KBM-7 (cell line): Measurements from ENCODE around the gene YIPF2.

ENCODE experiments used
- DNase-seq: peaks from one replicate; pipeline ENCODE4 v3.0.0-alpha.2; 2015
- in situ Hi-C: fragments of 300-500 bp; cut with MboI; formaldehyde crosslinking; loops from 2 replicates; pipeline ENCODE4 v1.14.3; 2020; ENCODE audit warnings: low sequenced_read_pairs, low pct_unique_long_range_greater_than_20kb, mixed read lengths

Gene YIPF2

GRCh38 chr19:10915130-10916091 lies 13.0 kb downstream of the YIPF2 start:
- in situ Hi-C loops = no loop called here

GRCh38 chr19:10913716-10914340 lies 14.6 kb downstream of the YIPF2 start:
- in situ Hi-C loops = no loop called here
- no peak for DNase-seq

More at GRCh38 chr19:10915130-10916091, 13.0 kb downstream of the YIPF2 start:
- no peak for DNase-seq

DNA sequence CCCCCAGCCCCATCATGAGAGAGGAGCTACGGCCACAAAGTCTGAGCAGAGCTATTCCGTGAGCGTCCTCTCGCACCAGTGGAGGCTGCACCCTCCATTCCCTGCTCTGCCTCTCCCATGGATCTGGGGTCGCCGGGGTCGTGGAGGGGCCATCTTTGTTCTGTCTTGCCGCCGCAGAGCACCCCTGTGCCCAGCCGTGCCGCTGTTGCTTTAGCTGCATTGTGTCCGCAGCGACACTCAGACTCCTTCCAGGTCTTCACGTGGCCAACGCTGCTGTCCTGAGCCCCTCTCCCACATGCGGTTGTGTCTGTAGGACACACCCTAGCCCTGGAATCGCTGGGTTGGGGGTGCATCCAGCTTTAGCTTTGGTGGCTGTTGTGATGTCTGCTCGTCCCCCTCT lies 15.8 kb downstream of the YIPF2 start:
- DNase-seq = no peak
- in situ Hi-C loops = no loop called here

DNA sequence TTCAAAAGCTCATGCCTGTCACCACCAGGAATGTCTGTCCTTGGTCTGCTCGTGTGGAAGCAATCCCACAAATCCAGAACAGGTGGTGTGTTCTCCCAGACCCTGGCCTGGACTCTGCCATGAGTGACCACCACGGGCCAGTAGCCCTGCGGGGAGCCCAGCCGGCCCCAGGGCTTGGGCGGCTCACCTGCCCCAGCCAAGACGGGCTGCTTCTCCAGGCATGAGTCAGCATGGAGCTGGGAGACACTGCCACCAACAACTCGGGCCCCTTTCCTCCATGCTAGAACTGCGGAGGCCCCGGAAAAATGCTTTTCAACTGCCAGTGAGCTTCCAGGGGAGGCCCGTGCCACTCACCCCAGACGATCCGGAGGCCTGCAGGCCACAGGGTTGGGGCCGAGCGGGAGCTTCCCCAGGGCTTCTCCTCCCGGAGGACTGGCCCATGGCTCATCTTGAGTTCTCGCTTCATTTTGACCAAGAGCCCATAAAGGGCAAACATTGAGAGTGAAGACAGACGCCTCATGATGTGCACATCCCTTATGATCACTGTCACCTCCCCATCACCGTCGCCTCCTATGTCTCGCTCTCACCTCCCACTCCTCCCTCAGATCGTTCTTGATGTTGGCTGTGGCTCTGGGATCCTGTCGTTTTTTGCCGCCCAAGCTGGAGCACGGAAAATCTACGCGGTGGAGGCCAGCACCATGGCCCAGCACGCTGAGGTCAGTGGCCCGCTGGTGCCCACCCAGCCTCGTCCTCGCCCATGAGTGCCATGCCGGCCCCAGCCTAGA lies 16.7 kb downstream of the YIPF2 start:
- no peak for DNase-seq
- in situ Hi-C loops = no loop called here

DNA sequence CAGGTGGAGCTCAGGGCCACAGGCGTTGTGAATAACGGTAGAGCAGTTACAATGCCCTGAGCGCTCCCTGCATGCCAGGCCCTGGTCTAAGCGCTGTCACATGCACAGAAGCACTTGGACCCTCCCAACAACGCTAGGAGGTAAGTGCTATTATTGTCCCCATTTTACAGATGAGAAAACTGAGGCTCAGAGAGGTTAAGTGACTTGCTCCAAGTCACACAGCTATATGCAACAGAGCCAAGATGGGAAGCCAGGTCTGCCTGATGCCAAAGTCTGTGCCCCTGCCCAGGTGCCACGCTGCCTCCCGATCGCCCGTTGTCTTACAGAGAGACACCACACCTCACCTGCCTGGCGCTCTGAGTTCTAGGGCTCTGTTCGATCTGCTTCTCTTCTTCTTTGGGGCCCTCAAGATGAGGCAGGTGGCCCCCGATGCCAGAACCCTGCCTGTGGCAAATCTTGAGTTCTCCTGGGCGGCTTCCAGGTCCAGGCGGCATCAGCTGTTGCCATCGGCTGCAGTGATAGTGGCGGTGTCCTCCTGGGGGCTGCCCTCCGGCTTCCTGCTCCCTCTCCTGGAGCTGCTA lies 20.0 kb downstream of the YIPF2 start:
- no peak for DNase-seq
- in situ Hi-C loops = no loop called here

- in situ Hi-C loops = no loop called here
- no peak for DNase-seq
These were observed 20.5 kb downstream of the YIPF2 start for GRCh38 chr19:10907925-10908324.

GRCh38 chr19:10899151-10899653 lies 29.2 kb downstream of the YIPF2 start:
- in situ Hi-C loops = no loop called here
- no peak for DNase-seq

- in situ Hi-C loops = no loop called here
- no peak for DNase-seq
These were observed 29.8 kb downstream of the YIPF2 start for GRCh38 chr19:10898633-10899032.

DNA sequence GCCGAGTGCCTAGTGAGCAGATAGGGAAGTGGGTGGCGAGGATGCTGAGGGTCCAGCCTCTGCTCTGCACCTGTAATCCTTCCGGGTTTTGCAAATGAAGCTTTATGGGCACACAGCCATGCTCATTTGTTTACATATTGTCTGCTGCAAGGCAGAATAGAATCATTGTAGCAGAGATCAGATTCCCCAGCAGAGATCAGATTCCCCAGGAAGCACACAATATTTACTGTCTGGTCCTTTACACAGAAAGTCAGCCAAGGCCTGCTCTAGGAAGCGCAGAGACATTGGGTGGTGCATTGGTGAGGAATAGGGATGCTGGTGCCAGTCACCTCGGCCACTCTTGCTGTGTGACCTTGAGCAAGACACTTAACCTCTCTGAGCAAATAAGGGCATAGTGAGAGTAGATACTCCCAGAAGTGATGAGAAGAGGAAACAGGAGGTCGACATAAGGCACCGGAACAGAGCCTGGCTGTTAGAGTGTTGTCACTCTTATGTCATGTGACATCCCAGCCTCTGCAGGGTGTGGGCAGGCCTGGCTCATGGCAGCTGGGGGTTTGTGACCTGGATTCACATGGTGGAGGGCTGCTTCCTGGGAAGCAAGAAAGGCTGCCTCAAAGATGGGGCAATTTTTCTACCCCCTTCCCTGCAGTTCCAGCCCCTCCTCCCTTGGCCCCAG lies 31.4 kb downstream of the YIPF2 start:
- peak; percentile 27 for DNase-seq

DNA sequence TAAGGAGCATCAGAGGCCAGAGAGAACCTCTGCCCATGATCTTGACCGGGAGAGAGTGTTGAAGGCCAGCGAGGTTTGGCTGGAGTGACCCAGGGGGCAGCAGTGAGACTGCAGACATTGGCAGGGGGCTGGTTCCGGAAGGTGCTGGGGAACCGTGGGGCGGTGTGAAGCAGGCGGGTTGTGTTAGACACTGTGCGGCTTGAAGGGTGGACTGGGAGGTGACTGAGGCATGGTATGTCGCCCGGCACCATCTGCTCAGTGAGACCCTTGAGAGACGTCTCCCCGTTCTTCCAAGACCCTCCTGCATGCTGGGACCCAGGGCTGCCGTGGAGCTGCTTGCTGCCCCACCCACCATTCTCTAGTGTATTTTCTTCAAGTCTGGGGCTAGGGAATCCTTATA lies 32.5 kb downstream of the YIPF2 start:
- DNase-seq = no peak
- in situ Hi-C loops = no loop called here

More for the DNA sequence above, 31.4 kb downstream of the YIPF2 start:
- in situ Hi-C loops = no loop called here

GRCh38 chr19:10895363-10895762 lies 33.1 kb downstream of the YIPF2 start:
- in situ Hi-C loops = no loop called here
- no peak for DNase-seq

GRCh38 chr19:10894911-10895213 lies 33.6 kb downstream of the YIPF2 start:
- DNase-seq = no peak
- in situ Hi-C loops = no loop called here

DNA sequence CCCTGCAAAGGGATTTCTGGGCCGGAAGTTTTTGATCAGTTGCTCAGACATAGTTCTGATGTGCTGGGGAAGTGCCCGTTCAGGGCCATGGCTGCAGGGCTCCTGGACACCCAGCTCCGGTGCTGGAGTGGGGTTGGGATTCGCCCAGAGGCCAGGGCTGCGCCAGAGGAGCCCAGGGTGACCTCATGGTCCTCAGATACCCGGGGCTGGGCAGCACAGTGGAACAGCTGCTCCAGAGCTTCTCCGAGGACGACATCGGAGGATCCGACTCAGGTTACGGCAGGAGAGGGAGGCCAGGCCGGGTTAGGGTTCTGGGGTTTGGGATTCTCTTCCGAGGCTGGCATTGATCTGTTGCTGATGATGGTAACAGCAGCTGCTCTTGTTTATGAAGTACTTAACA lies 36.2 kb downstream of the YIPF2 start:
- in situ Hi-C loops = no loop called here
- DNase-seq = no peak

DNA sequence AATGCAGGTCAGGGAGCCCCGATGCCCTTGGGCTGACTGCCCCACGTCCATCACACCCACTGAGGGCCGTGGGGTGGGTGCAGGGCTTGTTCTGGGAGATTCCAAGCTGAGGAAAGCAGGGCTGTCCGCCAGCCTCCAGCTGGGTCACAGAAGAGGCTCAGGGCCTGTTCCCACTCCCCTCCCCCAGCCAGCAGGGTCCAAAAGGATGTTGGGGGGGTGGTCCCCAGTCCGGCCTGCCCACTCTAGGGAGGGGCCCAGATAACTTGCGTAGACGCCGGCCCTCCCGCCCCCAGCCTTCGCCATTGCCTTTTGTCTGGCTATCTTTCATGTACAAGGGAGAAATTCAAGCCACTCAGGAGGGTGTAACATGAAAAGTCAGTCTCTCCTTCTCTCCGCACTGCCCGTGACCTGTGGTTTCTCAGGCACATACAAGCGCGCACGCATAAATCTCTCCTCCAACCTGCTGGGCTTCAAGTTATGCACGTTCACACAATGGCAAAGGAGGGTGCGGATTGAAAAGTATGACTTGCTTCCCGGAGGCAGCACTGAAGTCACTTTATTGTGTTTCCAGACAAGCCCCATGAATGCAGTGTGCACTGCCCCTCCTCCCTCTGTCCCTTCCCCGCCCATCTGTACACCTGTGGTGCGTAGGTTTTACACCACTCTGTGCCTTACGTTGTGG lies 36.9 kb downstream of the YIPF2 start:
- no peak for DNase-seq
- in situ Hi-C loops = no loop called here

GRCh38 chr19:10889880-10890279 lies 38.6 kb downstream of the YIPF2 start:
- no peak for DNase-seq
- in situ Hi-C loops = no loop called here

DNA sequence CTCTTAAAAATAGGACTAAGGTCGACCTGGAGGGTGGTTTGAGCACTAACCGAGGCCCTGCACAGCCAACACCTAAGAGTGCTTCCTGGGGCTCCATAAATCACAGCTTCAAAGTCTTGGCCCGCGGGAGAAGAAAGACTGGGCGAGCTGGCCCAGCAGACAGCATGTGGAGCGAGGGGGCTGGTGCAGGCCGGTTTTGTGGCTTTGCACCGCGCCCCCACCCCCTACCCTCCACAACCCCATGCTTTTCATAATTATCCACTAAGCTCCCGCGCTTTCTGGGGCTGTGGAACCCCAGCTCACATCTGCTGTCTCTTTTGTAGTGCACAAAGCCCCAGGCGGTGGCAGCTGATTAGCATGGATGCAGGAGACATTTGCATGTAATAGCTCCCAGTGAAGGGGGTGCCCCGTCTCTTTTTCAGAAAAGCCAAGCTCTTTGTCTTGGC lies 40.0 kb downstream of the YIPF2 start:
- in situ Hi-C loops = no loop called here
- no peak for DNase-seq

DNA sequence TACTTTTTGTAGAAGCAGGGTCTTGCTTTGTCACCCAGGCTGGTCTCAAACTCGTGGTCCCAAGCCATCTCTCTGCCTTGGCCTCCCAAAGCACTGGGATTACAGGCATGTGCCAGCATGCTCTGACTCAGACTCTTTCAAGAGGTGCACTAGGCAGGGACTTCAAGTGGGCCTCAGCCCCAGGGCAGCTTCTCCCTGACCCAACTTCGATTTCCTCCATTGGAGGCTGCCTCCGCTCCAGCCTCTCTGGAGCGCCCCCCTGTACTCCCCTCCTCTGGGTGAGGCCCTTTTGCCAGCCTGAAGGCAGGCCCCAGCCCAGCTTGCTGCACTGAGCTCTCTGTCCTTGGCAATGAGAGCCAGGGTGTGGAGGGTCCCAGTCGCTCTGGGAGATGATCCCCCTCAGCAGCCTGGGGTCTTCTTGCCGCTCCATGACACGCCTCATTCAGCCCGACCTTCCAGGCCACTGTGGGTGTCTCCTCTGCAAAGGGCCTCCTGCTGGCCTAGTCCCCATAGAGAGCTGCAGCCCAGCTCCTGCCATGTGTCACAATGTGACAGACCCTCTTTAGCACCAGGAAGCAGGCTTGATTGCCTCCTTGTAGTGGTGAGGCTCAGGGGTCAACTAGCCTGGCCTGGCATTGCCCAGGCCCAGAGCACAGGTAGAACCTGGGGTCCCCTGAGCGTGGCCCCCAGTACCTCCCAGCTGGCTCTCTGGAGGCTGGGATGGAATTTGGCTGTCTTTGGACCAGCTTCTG lies 40.6 kb downstream of the YIPF2 start:
- no peak for DNase-seq
- in situ Hi-C loops = no loop called here
